Measurements from ENCODE around the gene CCNL2. TPM values are rescaled to one million over a fixed set of nuclear protein-coding genes. Genes with fewer than 3 reads are reported as not detected.
A peak's percentile ranks its signal among the peaks of the same experiment; 100 is the strongest.

CCNL2 gene
- polyA plus RNA-seq, 2 of the 4 experiments (the other 2 are of a cell fraction), result 85.5 to 111 TPM

GRCh38 chr1:1432274-1432950, 33.3 kb upstream of the CCNL2 start:
- no peak for DNase-seq (ENCODE audit: low read depth in 1 of 2, low spot score in 1 of 2)
- Histone ChIP-seq H3K4me2 (peak overlapping the region; percentile 33; the same call in 2 of the 3 replicates), H3K9me3 (no peaks in the 10 kb centered on the region), H3K27ac (peak overlapping the region; percentile 27 to 76; a peak in 3 of 6 replicates), H3K4me3 (no peak overlapping the region), H3K4me1 (peaks cover 49% of the 10 kb centered on the region)
- ChIA-PET CTCF (interaction anchor here (1.1 to 4.2 kb wide), 3 partner anchors 9 to 73 kb away, joined by 3 to 16 read pairs (median 4); no protein-coding TSS in a partner anchor), POLR2A (no interaction called here)
- TF ChIP-seq BHLHE40 (IDR thresholded peaks at IDR 0.05; ENCODE audit: low read depth, low read length) (no peak), RFX5 (IDR thresholded peaks at IDR 0.05) (no peak), HOXB13 (CRISPR knock-in tag; IDR thresholded peaks at IDR 0.05; ENCODE audit: low read depth) (no peak), FOSL2 (IDR thresholded peaks at IDR 0.05) (no peak), FOSL2 (CRISPR knock-in tag; IDR thresholded peaks at IDR 0.05) (no peak), ESRRA (IDR thresholded peaks at IDR 0.05; ENCODE audit: borderline replicate concordance, low read length) (no peak), HDAC2 (IDR thresholded peaks at IDR 0.05) (no peak), NFE2L2 (conservative IDR thresholded peaks at IDR 0.05; ENCODE audit: low read length) (no peak), EHMT2 (IDR thresholded peaks at IDR 0.05; ENCODE audit: low read depth) (no peak), KDM1A (IDR thresholded peaks at IDR 0.05; ENCODE audit: low read depth) (no peak), CTCF (IDR thresholded peaks at IDR 0.05) (no peak), MAZ (IDR thresholded peaks at IDR 0.05; ENCODE audit: borderline replicate concordance, low read depth, low read length) (no peak), ZC3H11A (IDR thresholded peaks at IDR 0.05) (no peak), JUN (IDR thresholded peaks at IDR 0.05) (no peak), HEYL (CRISPR knock-in tag; IDR thresholded peaks at IDR 0.05) (no peak)
- TF ChIP-seq, protein P1, sequence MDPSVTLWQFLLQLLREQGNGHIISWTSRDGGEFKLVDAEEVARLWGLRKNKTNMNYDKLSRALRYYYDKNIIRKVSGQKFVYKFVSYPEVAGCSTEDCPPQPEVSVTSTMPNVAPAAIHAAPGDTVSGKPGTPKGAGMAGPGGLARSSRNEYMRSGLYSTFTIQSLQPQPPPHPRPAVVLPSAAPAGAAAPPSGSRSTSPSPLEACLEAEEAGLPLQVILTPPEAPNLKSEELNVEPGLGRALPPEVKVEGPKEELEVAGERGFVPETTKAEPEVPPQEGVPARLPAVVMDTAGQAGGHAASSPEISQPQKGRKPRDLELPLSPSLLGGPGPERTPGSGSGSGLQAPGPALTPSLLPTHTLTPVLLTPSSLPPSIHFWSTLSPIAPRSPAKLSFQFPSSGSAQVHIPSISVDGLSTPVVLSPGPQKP (IDR thresholded peaks at IDR 0.05; ENCODE audit: low read depth, low read length), result no peak
- TF ChIP-seq, protein P2, sequence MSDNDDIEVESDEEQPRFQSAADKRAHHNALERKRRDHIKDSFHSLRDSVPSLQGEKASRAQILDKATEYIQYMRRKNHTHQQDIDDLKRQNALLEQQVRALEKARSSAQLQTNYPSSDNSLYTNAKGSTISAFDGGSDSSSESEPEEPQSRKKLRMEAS (IDR thresholded peaks at IDR 0.05), result no peak
- TF ChIP-seq, protein P3, sequence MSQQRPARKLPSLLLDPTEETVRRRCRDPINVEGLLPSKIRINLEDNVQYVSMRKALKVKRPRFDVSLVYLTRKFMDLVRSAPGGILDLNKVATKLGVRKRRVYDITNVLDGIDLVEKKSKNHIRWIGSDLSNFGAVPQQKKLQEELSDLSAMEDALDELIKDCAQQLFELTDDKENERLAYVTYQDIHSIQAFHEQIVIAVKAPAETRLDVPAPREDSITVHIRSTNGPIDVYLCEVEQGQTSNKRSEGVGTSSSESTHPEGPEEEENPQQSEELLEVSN (IDR thresholded peaks at IDR 0.05; ENCODE audit: borderline replicate concordance, low read depth), result no peak
- no peak for FAIRE-seq
- 80% methylated on average over 13 of the region's 28 CpGs for WGBS (ENCODE audit: missing lambda C conversion rate)
- ATAC-seq, result no peak

DNA sequence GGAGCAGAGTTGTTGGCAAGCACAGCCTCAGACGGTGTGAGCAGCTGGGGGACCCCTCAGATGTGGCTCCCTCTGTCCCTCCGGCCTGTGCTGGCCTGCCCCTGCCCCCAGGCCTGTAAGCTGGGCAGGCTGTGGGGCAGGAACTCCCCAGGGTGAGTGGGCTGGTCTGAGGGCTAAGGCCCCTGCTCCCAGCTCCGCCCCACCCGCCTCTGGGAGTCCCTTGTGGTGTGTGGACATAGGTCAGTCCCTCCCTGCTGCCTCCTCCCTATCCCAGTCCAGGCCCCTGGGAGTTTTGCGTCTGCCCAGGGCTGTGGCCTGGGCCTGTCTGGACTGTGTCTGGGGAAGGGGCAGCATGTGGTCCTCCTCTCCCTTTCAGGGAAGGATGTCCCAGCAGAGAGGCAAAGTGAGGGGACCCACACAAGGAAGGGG, 32.7 kb upstream of the CCNL2 start:
- Histone ChIP-seq H3K27ac (peak overlapping the region; percentile 27 to 76; a peak in 3 of 6 replicates), H3K9me3 (no peaks in the 10 kb centered on the region), H3K4me1 (peaks cover 47% of the 10 kb centered on the region), H3K4me2 (peak overlapping the region; percentile 33; the same call in 2 of the 3 replicates), H3K4me3 (no peak overlapping the region)
- FAIRE-seq (no peak), DNase-seq (ENCODE audit: low read depth in 1 of 2, low spot score in 1 of 2) (no peak), ATAC-seq (peak in 1 of 2 experiments; percentile 61; a peak in 3 of 6 replicates)
- POLR2A ChIA-PET, result interaction anchor here (1.0 kb wide), 1 partner anchor 31 kb away, joined by 3 read pairs; no protein-coding TSS in a partner anchor
- WGBS (ENCODE audit: missing lambda C conversion rate), result no CpG with 5 or more reads among the region's 5 CpGs
- CTCF ChIA-PET, result interaction anchor here (1.1 to 4.2 kb wide), 2 partner anchors 9 to 73 kb away, joined by 3 to 16 read pairs; no protein-coding TSS in a partner anchor
- no peak for TF ChIP-seq HOXA7 (CRISPR knock-in tag; IDR thresholded peaks at IDR 0.05)
- TF ChIP-seq SREBF2 (IDR thresholded peaks at IDR 0.05), result no peak
- TF ChIP-seq, protein P4, sequence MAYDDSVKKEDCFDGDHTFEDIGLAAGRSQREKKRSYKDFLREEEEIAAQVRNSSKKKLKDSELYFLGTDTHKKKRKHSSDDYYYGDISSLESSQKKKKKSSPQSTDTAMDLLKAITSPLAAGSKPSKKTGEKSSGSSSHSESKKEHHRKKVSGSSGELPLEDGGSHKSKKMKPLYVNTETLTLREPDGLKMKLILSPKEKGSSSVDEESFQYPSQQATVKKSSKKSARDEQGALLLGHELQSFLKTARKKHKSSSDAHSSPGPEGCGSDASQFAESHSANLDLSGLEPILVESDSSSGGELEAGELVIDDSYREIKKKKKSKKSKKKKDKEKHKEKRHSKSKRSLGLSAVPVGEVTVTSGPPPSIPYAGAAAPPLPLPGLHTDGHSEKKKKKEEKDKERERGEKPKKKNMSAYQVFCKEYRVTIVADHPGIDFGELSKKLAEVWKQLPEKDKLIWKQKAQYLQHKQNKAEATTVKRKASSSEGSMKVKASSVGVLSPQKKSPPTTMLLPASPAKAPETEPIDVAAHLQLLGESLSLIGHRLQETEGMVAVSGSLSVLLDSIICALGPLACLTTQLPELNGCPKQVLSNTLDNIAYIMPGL (CRISPR knock-in tag; IDR thresholded peaks at IDR 0.05; ENCODE audit: borderline replicate concordance), result no peak
- no peak for TF ChIP-seq BHLHE40 (IDR thresholded peaks at IDR 0.05; ENCODE audit: low read depth, low read length)
- TF ChIP-seq ZC3H11A (IDR thresholded peaks at IDR 0.05), result no peak
- TF ChIP-seq, protein P1 (IDR thresholded peaks at IDR 0.05; ENCODE audit: low read depth, low read length), result no peak
- TF ChIP-seq ESRRA (IDR thresholded peaks at IDR 0.05; ENCODE audit: borderline replicate concordance, low read length), result no peak
- TF ChIP-seq REST (IDR thresholded peaks at IDR 0.05), result no peak
